K562 (cell line): Measurements from ENCODE around the gene AGAP1. TPM values are rescaled to one million over a fixed set of nuclear protein-coding genes. Genes with fewer than 3 reads are reported as not detected.
A peak's percentile ranks its signal among the peaks of the same experiment; 100 is the strongest.

Source experiments
- ATAC-seq: fragments of 200-7000 bp; cut with Tn5 transposase; 3 replicates; pipeline ENCODE4 v1.9.1; 2020; ENCODE audit warnings: moderate library complexity
- BruUV-seq: library from RNA; stranded (reverse); fragments of 400-500 nt; replicated peaks from 2 replicates; lab custom pipeline; 2021; lab: Mats Ljungman, UMichigan
- CTCF ChIA-PET: fragments of 300-600 bp; formaldehyde crosslinking; extraction: SDS; loops from one replicate; lab custom pipeline; 2021; ENCODE audit warnings: low intra/inter-chr PET ratio; lab: Yijun Ruan, JAX
- POLR2A ChIA-PET: fragments of 300-600, 350-650 bp; sonication (Branson Sonifier 250); formaldehyde crosslinking; extraction: SDS; loops from one replicate; lab custom pipeline; 2021; ENCODE audit warnings: antibody characterized with exemption, inconsistent platforms; lab: Yijun Ruan, JAX
- DNase-seq, 4 experiments: peaks; one replicate each; pipeline versions ENCODE4 v3.0.0 to v3.0.0-alpha.2; 2011 to 2018; ENCODE audit warnings: low spot score in 3 of 4, mixed read lengths in 3 of 4; ENCODE audit errors: extremely low read depth in 1 of 4
- FAIRE-seq: peaks from 2 replicates; lab custom pipeline; 2011; peaks lifted over from hg19 to GRCh38; lab: Jason Lieb, UNC
- H2AFZ ChIP-seq: 2 replicates; pipeline ENCODE4 v1.6.0; 2011; ENCODE audit warnings: low read depth, low read length, control low read depth, inconsistent platforms
- H3K27ac ChIP-seq: fragments of 200-600 bp; 3 replicates; pipeline ENCODE4 v1.8.0; 2011; ENCODE audit warnings: low read depth, mild to moderate bottlenecking, control low read depth, inconsistent platforms, low read length, moderate library complexity, mixed read lengths; ENCODE audit errors: extremely low read depth
- H3K27me3 ChIP-seq, 2 experiments: fragments of 300-600 bp in 1 of 2; 2 replicates in 1 of 2; 3 replicates in 1 of 2; pipeline versions ENCODE4 v1.6.0 to v1.8.0; 2011; ENCODE audit warnings: inconsistent platforms in 2 of 2, low read length in 2 of 2, mild to moderate bottlenecking in 1 of 2, mixed read lengths in 1 of 2, moderate library complexity in 1 of 2; ENCODE audit not compliant: control insufficient read depth in 2 of 2, insufficient read depth in 2 of 2
- H3K36me3 ChIP-seq: fragments of 300-600 bp; 3 replicates; pipeline ENCODE4 v1.8.0; 2011; ENCODE audit warnings: mild to moderate bottlenecking, low read length, inconsistent platforms; ENCODE audit not compliant: control insufficient read depth, insufficient read depth
- H3K4me1 ChIP-seq, 2 experiments: fragments of 200-600 bp in 1 of 2; replicated peaks in 1 of 2; 2 replicates in 1 of 2; 3 replicates in 1 of 2; pipeline versions ENCODE4 v1.5.1 to v1.8.0; 2011; ENCODE audit warnings: inconsistent platforms in 2 of 2, low read length in 2 of 2, mild to moderate bottlenecking in 1 of 2, mixed read lengths in 1 of 2, moderate library complexity in 1 of 2; ENCODE audit not compliant: control insufficient read depth in 2 of 2, insufficient read depth in 2 of 2
- H3K4me2 ChIP-seq: 2 replicates; pipeline ENCODE4 v1.6.1; 2011; ENCODE audit warnings: low read length, control low read depth, inconsistent platforms, mixed read lengths; ENCODE audit not compliant: insufficient read depth
- H3K4me3 ChIP-seq: fragments of 200-600 bp; sonication (generic), shearing (Covaris generic); 2 replicates; pipeline ENCODE4 v1.5.1; 2016; ENCODE audit warnings: control low read depth, inconsistent platforms
- H3K79me2 ChIP-seq: fragments of 200-600 bp; 3 replicates; pipeline ENCODE4 v1.8.0; 2011; ENCODE audit warnings: low read length, inconsistent platforms; ENCODE audit not compliant: control insufficient read depth, insufficient read depth
- H3K9ac ChIP-seq, 2 experiments: 2 replicates each; pipeline versions ENCODE4 v1.6.0 to v1.6.1; 2011; ENCODE audit warnings: low read depth in 2 of 2, low read length in 2 of 2, control low read depth in 1 of 2, inconsistent platforms in 1 of 2, mild to moderate bottlenecking in 1 of 2, mixed read lengths in 1 of 2; ENCODE audit not compliant: insufficient read depth in 1 of 2
- H3K9me1 ChIP-seq: one replicate; pipeline ENCODE4 v1.6.0; 2011; ENCODE audit warnings: inconsistent platforms, mild to moderate bottlenecking, low read length, moderate library complexity; ENCODE audit not compliant: control insufficient read depth, insufficient read depth
- H3K9me3 ChIP-seq: replicated peaks from 2 replicates; pipeline ENCODE4 v1.5.1; 2011; ENCODE audit warnings: low read depth, low read length, inconsistent platforms; ENCODE audit not compliant: control insufficient read depth, insufficient read depth
- H4K20me1 ChIP-seq: replicated peaks from 2 replicates; pipeline ENCODE4 v1.6.1; 2011; ENCODE audit warnings: low read length, inconsistent platforms, mixed read lengths; ENCODE audit not compliant: control insufficient read depth, insufficient read depth
- BHLHE40 ChIP-seq: IDR thresholded peaks from 2 replicates; pipeline ENCODE4 v1.6.1; 2011; ENCODE audit warnings: low read length, improper control_type of control experiment
- CHD4 ChIP-seq: fragments of 200-600 bp; sonication (generic); IDR thresholded peaks from 3 replicates; pipeline ENCODE4 v1.6.1; 2012; ENCODE audit warnings: low read depth, mild to moderate bottlenecking, mixed read lengths, low read length, inconsistent platforms; ENCODE audit not compliant: insufficient read depth, insufficient replicate concordance, poor library complexity, severe bottlenecking
- CLOCK ChIP-seq: fragments of 250-450 bp; sonication (Bioruptor Pico); IDR thresholded peaks from 2 replicates; pipeline ENCODE4 v1.4.0; 2020; ENCODE audit warnings: mild to moderate bottlenecking, moderate library complexity, borderline replicate concordance
- DPF2 ChIP-seq: fragments of 450-650 bp; IDR thresholded peaks from 2 replicates; pipeline ENCODE4 v1.6.1; 2016
- EP400 ChIP-seq: fragments of 450-650 bp; IDR thresholded peaks from 2 replicates; pipeline ENCODE4 v1.6.1; 2017; ENCODE audit warnings: antibody characterized with exemption, mild to moderate bottlenecking, moderate library complexity
- ETV1 ChIP-seq: fragments of 450-650 bp; conservative IDR thresholded peaks from 2 replicates; pipeline ENCODE4 v1.6.1; 2016; ENCODE audit warnings: missing genetic modification characterization, control low read depth, low read depth, missing compliant biosample characterization
- KDM1A ChIP-seq, 2 experiments: fragments of 450-650 bp; IDR thresholded peaks; 2 replicates each; pipeline ENCODE4 v1.6.1; 2016; ENCODE audit warnings: mild to moderate bottlenecking in 2 of 2
- MCM5 ChIP-seq: fragments of 450-650 bp; IDR thresholded peaks from 2 replicates; pipeline ENCODE4 v1.6.1; 2016; ENCODE audit warnings: low read depth
- MTA3 ChIP-seq: fragments of 450-650 bp; formaldehyde crosslinking; IDR thresholded peaks from 2 replicates; pipeline ENCODE4 v1.6.1; 2017; ENCODE audit warnings: mild to moderate bottlenecking, borderline replicate concordance
- POLR2A ChIP-seq: fragments of 450-650 bp; conservative IDR thresholded peaks from 2 replicates; pipeline ENCODE4 v1.6.1; 2016
- SRSF9 ChIP-seq: fragments of 200-400 bp; formaldehyde crosslinking; IDR thresholded peaks from 2 replicates; pipeline ENCODE4 v1.6.1; 2017; ENCODE audit warnings: low read depth, low read length, borderline replicate concordance
- TAF15 ChIP-seq: fragments of 200-400 bp; formaldehyde crosslinking; IDR thresholded peaks from 2 replicates; pipeline ENCODE4 v1.6.1; 2017; ENCODE audit warnings: mild to moderate bottlenecking, low read depth, low read length, moderate library complexity
- TAF7 ChIP-seq: fragments of 450-650 bp; IDR thresholded peaks from 2 replicates; pipeline ENCODE4 v1.6.1; 2016; ENCODE audit warnings: missing genetic modification characterization, missing compliant biosample characterization
- TAF9B ChIP-seq: fragments of 450-650 bp; IDR thresholded peaks from 2 replicates; pipeline ENCODE4 v1.6.1; 2018; ENCODE audit warnings: mild to moderate bottlenecking; ENCODE audit not compliant: partially characterized antibody
- VEZF1 ChIP-seq: fragments of 200-800 bp; sonication (Bioruptor generic); IDR thresholded peaks from 2 replicates; pipeline ENCODE4 v1.6.1; 2017; ENCODE audit warnings: missing genetic modification characterization, missing compliant biosample characterization
- WGBS: fragments of 100-300 bp; shearing (Covaris generic); methylation state at CpG from one replicate; pipeline ENCODE4 v1.1.6; 2016; ENCODE audit warnings: low coverage, mixed read lengths; ENCODE audit not compliant: insufficient coverage; ENCODE audit errors: missing lambda C conversion rate; 5-methylcytosine and 5-hydroxymethylcytosine counted together
- in situ Hi-C: fragments of 300-500 bp; cut with MboI; formaldehyde crosslinking; loops from 4 replicates; pipeline ENCODE4 v1.15.0; 2018; ENCODE audit warnings: inconsistent platforms, mixed read lengths
- intact Hi-C: fragments of 100-400 bp; cut with micrococcal nuclease; formaldehyde crosslinking; loops from 2 replicates; pipeline ENCODE4 v1.14.2; 2022
- polyA plus RNA-seq, 8 experiments: library from polyadenylated mRNA; depleted of rRNA in 4 of 8; stranded (reverse) in 5 of 8; unstranded in 3 of 8; fragments of >200 nt; fragmentation: Nextera tagmentation in 2 of 8; fragmentation: Illumina TruSeq in 1 of 8; extraction: Ambion mirVana in 2 of 8; extraction: Trizol in 1 of 8; gene quantifications; 2 replicates each; pipeline versions ENCODE4 v1.2.1 to v1.2.3, GENCODE V29; 2011 to 2014; ENCODE audit warnings: inconsistent platforms in 1 of 8, missing spikeins in 1 of 8
- total RNA-seq, 7 experiments: library from RNA; depleted of rRNA in 6 of 7; stranded (reverse); fragments of >200 nt in 6 of 7; fragmentation: Illumina TruSeq in 2 of 7; extraction: Trizol in 2 of 7; gene quantifications; 2 replicates each; pipeline versions ENCODE4 v1.2.1 to v1.2.3, GENCODE V29; 2011 to 2021; ENCODE audit warnings: low replicate concordance in 1 of 7
- TF ChIP-seq, protein P1 (sequence below): fragments of 450-650 bp; formaldehyde crosslinking; IDR thresholded peaks from 2 replicates; pipeline ENCODE4 v1.4.0; 2022; ENCODE audit warnings: missing genetic modification characterization

AGAP1 gene
- total and polyA plus RNA-seq, 9 of the 15 experiments (the other 6 are each of a cell fraction or from before 2014, with no cell fraction given) = 1.3 to 24.0 (median 10.6) TPM

- BruUV-seq = no TSS peak
- peak; percentile 75 for ATAC-seq
- Histone ChIP-seq H3K79me2 (peaks cover 98% of the 10 kb centered on the region), H3K9me1 (peaks cover 6% of the 10 kb centered on the region), H3K27me3 (no peaks in the 10 kb centered on the region), H3K36me3 (peaks cover 4% of the 10 kb centered on the region; the same call in 1 of the 3 replicates), H3K4me1 (peaks cover 46 to 49% of the 10 kb centered on the region in 2 experiments), H4K20me1 (peaks cover 71% of the 10 kb centered on the region), H3K9ac (peak overlapping the region; percentile 10 to 66; a peak in 1 of 4 replicates), H2AFZ (no peak overlapping the region), H3K4me3 (peak overlapping the region; percentile 10; the same call in 1 of the 2 replicates), H3K27ac (peak overlapping the region; percentile 43; the same call in 2 of the 3 replicates), H3K9me3 (no peaks in the 10 kb centered on the region), H3K4me2 (peak overlapping the region; percentile 57)
- ChIA-PET POLR2A (interaction anchor here (0.6 to 1.9 kb wide), 4 partner anchors 11 to 14 kb away, joined by 3 to 6 read pairs (median 4); no protein-coding TSS in a partner anchor), CTCF (interaction anchor here (0.5 kb wide), 1 partner anchor 177 kb away, joined by 3 read pairs; no protein-coding TSS in a partner anchor)
- 20% methylated on average over 18 of the region's 18 CpGs for WGBS
- peak in 2 of 4 experiments; percentile 58 to 60 for DNase-seq
- in situ Hi-C loops (no loop called here), intact Hi-C loops (no loop called here)
- peak; percentile 85 for FAIRE-seq
- TF ChIP-seq BHLHE40 (no peak), MCM5 (no peak), KDM1A (IDR thresholded peaks at IDR 0.05) (peak; percentile 23 to 42; a peak in 1 of 4 replicates), POLR2A (no peak), TAF9B (no peak), DPF2 (0 out of 2 replicates have a peak, but pooled peaks have one; percentile 42), CLOCK (CRISPR knock-in tag) (no peak), EP400 (0 out of 2 replicates have a peak, but pooled peaks have one; percentile 16), SRSF9 (no peak), MTA3 (no peak), CHD4 (no peak), TAF7 (tag) (no peak), TAF15 (no peak), ETV1 (0 out of 2 replicates have a peak, but pooled peaks have one; percentile 29), VEZF1 (peak; percentile 56)
- TF ChIP-seq, protein P1, sequence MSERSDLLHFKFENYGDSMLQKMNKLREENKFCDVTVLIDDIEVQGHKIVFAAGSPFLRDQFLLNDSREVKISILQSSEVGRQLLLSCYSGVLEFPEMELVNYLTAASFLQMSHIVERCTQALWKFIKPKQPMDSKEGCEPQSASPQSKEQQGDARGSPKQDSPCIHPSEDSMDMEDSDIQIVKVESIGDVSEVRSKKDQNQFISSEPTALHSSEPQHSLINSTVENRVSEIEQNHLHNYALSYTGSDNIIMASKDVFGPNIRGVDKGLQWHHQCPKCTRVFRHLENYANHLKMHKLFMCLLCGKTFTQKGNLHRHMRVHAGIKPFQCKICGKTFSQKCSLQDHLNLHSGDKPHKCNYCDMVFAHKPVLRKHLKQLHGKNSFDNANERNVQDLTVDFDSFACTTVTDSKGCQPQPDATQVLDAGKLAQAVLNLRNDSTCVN (CRISPR knock-in tag) = no peak
Observed at GRCh38 chr2:235500761-235501672, 7.2 kb downstream of the AGAP1 start.
